AG10803 (cell line): ENCODE results near the gene FKBP5.
A peak's percentile ranks its signal among the peaks of the same experiment; 100 is the strongest.

Experiments
- DNase-seq: peaks from one replicate; pipeline ENCODE4 v3.0.0; 2010; ENCODE audit warnings: low read depth
- H3K4me3 ChIP-seq: 2 replicates; pipeline ENCODE4 v1.5.1; 2011; ENCODE audit warnings: mild to moderate bottlenecking, low read length, control low read depth
- CTCF ChIP-seq: conservative IDR thresholded peaks from 2 replicates; pipeline ENCODE4 v1.5.1; 2011; ENCODE audit warnings: mild to moderate bottlenecking, low read length, control low read depth, inconsistent platforms

Gene FKBP5

DNA sequence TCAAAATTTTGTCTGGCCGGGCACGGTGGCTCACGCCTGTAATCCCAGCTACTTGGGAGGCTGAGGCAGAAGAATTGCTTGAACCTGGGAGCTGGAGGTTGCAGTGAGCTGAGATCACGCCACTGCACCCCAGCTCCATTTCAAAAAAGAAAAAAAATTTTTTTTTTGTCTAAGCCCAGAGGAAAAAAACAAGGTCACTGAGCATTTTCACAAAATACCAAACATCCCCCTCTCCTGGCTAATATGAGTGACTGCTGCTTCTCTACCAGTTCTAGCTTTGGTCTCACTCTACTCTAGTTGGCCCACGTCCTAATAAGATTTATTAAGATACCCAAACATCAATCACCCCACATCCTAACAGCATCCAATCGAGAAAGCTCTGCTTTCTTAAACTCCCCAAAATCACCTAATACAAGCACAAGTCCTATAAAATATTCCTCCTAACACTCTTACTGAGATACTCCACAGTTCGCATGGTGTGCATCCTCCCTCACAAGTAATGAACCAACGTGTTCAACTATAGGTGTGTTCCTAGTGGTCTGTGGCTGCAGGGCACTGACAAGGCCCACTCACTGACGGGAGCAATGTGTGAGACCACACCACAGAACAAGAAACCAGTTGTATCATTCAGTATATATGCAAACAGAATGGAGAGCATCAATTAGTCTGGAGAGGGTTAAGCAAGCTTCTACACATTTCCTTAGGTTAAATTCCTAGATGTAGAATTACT is 64.2 kb downstream of the FKBP5 start:
- DNase-seq = peak; percentile 33
- no peak overlapping the region for H3K4me3 ChIP-seq
- peak; percentile 61 for TF ChIP-seq CTCF

DNA sequence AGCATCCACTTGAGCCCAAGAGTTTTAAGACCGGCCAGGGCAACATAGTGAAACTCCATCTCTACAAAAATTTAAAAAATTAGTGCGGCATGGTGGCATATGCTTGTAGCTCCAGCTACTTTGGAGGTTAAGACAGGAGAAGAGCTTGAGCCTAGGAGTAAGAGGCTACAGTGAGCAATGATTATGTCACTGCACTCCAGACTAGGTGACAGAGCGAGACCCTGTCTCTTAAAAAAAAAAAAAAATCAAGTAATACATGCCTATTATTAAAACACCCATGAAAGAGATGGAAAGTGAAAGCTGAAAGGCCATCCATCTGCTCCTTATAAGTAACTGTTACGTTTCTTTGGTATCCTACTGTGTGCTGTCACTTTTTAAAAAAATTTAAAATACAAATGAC is 66.4 kb downstream of the FKBP5 start:
- DNase-seq = no peak
- TF ChIP-seq CTCF = no peak
- no peak overlapping the region for H3K4me3 ChIP-seq

- H3K4me3 ChIP-seq = no peak overlapping the region
- no peak for TF ChIP-seq CTCF
- DNase-seq = peak; percentile 54
These were observed 68.0 kb downstream of the FKBP5 start for GRCh38 chr6:35620706-35621105.

DNA sequence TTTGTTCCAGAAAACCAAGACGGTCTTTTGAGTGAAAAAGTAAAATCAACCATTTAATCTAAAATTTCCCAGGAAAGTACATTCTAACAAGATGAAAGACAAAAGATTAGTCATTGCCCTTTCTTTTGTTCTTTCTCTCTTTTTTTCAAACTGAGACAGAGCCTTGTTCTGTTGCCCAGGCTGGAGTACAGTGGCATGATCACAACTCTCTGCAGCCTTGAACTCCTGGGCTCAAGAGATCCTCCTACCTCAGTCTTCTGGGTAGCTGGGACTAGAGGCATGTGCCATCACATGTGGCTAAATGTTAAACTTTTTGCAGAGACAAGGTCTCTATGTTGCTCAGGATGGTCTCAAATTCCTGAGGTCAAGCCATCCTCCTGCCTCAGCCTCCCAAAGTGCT is 75.0 kb downstream of the FKBP5 start:
- no peak for TF ChIP-seq CTCF
- no peak for DNase-seq
- no peak overlapping the region for H3K4me3 ChIP-seq

GRCh38 chr6:35611240-35611639 is 77.5 kb downstream of the FKBP5 start:
- DNase-seq = peak; percentile 85
- no peak overlapping the region for H3K4me3 ChIP-seq
- TF ChIP-seq CTCF = no peak

- DNase-seq = no peak
- no peak overlapping the region for H3K4me3 ChIP-seq
- TF ChIP-seq CTCF = no peak
These were observed 77.9 kb downstream of the FKBP5 start for GRCh38 chr6:35610830-35611229.

DNA sequence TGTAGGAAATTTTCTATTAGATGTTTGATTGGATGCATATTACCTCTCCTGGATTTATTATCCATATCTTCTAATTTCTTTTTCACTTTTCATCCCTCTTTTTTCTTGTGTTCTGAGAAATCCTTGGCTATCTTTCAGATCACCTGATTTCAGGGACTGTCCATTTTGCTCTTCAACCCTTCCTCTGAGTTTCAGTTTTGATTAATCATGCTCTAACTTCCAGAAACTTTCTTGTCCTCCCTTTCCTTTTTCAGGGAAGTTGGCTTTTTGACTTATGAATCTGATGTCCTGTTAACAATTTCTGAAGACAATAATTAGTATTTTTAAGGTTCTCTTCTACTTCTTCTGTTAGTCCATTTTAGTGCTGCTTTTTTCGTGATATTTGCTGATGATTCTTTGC is 79.1 kb downstream of the FKBP5 start:
- no peak for DNase-seq
- TF ChIP-seq CTCF = no peak
- H3K4me3 ChIP-seq = no peak overlapping the region
